ENCODE measurements around the gene EXOSC10.
"Not testable (repeated sequence)": the region's sequence is repeated elsewhere in the genome, so short reads cannot be mapped to it uniquely, and the experiment has no call there.

Gene EXOSC10

DNA sequence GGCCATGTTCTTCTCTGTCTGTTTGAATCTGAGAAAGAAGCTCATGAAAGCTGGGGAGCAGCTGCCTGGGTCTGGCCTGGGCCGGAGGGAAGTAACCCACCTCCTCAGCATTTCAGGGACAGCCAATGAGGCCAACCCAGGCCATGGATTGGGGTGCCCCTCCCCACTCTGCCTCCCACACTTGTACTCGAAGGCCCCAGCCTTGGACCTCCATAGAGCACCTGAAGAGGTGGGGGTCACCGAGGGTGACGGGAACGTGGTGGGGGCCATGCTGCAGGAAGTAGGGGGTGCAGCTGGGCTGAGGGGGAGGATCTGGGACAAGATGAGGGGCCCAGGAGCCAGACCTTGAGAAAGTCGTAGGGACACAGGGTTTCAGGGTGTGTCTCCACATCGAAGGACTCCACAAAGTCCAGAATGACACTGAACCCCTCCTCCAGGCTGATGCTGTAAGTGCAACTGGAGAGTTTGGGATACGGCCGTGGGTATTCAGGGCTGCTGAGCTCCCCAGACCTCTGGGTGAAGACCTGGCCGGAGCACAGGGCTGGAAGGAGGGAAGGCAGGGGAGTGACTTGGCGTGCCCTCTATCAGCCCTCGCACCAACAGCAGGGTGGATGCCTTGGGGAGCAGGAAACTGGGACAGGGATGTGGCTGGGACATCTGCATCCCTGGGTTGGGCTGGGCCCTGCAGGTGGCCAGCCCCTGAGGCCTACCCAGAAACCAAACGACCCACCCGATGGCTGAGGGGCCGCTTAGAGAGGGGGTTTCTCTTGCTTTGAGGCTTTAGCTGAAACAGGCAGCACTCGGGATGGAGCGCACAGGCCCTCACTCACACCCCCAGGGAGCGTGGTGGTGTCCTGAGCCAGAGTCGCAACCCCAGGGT is 56.4 kb downstream of the EXOSC10 start:
- DNase-seq, result no peak

DNA sequence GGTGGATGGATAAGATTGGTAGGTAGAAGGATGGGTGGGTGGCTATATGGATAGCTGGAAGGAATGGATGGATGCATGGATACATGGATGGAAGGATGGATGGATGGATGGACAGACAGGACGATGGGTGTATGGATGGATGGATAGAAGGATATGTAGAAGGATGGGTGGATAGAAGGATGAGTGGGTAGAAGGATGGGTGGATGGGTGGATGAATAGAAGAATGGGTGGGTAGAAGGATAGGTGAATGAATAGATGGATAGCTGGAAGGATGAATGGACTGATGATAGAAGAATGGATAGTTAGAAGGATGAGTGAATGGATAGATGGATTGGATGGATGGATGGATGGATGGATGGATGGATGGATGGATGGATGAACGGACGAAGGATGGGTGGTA is 57.6 kb downstream of the EXOSC10 start:
- no peak for DNase-seq

DNA sequence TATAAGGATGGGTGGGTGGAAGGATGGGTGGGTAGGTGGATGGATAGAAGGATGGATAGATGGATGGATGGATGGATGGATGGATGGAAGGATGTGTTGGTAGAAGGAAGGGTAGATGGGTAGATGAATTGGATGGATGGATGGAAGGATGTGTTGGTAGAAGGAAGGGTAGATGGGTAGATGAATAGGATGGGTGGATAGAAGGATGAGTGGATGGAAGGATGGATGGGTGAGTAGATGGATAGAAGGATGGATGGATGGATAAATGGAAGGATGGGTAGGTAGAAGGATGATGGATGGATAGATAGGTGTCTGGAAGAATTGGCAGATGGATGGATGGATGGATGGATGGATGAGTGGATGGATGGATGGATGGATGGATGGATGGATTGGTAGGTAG is 58.6 kb downstream of the EXOSC10 start:
- DNase-seq, result no peak

DNA sequence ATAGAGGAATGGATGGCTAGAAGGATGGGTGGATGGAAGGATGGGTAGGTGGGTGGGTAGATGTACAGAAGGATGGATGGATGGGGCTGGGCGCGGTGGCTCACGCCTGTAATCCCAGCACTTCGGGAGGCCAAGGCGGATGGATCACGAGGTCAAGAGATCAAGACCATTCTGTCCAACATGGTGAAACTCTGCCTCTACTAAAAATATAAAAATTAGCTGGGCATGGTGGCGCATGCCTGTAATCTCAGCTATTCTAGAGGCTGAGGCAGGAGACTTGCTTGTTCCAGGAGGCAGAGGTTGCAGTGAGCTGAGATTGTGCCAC is 59.6 kb downstream of the EXOSC10 start:
- not testable (repeated sequence) for DNase-seq

DNA sequence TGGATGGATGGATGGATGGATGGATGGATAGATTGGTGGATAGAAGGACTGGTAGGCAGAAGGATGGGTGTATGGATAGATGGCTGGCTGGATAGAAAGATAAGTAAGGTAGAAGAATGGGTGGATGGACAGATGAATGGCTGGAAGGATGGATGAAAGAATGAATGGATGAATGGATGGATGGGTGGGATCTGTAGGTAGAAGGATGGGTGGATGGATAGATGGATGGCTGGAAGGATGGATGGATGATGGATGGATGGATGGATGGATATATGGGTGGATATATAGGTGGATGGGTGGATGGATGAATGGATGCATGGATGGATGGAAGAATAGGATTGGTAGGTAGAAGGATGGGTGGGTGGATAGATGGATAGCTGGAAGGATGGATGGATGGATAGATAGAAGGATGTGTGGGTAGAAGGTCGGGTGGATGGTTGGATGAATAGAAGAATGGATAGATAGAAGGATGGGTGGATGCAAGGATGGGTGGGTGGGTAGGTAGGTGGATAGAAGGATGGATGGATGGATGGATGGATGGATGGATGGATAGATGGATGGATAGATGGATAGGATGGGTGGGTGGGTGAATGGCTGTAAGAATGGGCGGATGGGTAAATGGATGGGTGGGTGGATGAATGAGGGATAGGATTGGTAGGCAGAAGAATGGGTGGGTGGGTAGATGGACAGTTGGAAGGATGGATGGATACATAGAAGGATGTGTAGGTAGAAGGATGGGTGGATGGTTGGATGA is 60.1 kb downstream of the EXOSC10 start:
- no peak for DNase-seq

DNA sequence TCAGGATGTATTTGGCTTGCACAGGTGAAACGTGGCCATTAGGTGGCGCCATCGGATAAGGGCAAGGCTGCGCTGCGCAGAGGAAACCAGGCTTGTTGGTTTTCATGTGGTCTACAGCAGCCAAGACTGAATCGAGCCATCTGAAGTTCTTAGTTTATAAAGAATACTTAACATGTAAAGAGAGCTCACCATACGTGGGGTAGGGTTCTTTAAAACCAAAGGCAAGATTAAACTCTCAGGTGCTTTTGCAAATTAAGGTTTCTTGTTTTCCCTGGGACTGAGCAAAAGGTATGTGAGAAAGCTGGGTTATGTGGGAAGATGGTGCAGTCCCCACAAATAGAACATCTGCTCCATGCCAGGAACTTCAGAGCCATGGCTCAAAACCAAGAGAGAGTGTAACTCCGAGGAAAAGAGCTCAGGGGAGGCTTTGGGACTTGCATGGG is 61.9 kb downstream of the EXOSC10 start:
- peak; percentile 37 for DNase-seq

DNA sequence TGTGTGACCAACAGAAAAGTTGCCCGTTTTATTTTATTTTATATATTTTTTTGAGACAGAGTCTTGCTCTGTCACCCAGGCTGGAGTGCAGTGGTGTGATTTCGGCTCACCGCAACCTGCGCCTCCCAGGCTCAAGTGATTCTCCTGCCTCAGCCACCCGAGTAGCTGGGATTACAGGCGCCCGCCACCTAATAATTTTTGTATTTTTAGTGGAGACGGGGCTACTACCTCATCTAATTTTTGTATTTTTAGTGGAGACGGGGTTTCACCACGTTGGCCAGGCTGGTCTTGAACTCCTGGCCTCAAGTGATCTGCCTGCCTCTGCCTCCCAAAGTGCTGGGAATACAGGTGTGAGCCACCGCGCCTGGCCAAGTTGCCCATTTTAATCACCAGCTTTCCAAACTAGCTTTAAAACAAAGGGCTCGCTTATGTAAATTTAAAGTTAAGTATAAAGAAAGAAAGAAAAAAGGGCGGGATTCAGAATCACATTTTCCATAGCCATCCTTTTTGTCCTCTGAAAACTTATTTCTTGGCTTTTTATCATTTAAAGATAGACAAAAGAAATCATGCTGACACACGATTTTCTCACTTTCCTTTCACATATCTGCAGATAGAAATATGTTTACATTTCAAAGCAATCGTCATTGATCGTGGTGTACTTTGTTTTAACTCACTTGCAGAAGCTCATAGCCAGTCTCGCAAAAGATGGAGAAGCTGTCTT is 62.5 kb downstream of the EXOSC10 start:
- not testable (repeated sequence) for DNase-seq

DNA sequence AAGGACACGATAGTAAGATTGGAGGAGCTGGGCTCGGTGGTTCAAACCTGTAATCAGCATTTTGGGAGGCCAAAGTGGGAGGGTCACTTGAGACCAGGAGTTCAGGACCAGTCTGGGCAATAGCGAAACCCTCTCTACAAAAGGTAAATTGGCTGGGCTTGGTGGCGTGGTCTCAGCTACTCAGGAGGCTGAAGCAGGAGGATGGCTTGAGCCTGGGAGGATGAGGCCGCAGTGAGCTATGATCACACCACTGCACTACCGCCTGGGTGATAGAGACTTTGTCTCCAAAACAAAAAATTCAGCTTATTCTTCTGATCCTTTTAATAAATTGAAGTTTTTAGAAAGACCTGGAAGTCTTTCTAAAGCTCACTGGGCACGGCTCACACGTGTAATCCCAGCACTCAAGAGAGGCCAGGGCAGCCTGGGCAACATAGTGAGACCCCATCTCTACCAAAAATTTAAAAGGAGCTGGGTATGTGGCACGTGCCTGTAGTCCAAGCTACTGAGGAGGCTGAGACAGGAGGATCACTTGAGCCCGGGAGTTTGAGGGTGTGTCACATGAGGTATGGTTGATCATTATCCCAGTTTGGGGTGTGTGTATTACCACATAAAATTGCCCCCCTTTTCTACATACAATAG is 67.9 kb downstream of the EXOSC10 start:
- DNase-seq, result no peak

DNA sequence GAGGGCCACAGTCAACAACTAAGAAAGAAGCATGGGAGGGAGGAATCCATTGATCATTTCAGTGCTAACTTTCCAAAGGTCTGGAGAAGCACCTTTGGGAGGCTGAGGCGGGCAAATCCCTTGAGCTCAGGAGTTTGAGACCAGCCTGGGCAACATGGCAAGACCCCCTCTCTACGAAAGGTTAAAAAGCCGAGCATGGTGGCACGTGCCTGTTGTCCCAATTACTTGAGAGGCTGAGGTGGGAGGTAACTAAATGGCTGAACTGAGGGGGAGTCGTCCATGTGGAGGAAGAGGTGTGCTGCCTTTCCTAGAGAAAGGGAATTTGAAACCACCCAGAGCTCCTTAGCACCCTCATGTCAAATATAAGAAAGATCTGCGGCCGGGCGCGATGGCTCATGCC is 68.8 kb downstream of the EXOSC10 start:
- DNase-seq, result no peak

DNA sequence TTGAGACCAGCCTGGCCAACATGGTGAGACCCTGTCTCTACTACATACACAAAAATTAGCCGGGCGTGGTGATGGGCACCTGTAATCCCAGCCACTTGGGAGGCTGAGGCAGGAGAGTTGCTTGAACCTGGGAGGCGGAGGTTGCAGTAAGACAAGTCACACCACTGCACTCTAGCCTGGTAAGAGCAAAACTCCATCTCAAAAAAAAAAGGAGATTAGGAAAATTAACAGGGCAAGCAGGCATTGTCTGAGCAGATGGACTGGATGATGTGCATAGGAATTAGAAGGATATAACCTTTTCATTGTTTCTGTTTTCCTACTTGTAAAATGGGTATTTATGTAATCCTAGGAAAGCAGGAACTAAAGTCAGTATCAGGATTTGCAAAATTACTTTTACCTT is 71.7 kb downstream of the EXOSC10 start:
- DNase-seq, result no peak

DNA sequence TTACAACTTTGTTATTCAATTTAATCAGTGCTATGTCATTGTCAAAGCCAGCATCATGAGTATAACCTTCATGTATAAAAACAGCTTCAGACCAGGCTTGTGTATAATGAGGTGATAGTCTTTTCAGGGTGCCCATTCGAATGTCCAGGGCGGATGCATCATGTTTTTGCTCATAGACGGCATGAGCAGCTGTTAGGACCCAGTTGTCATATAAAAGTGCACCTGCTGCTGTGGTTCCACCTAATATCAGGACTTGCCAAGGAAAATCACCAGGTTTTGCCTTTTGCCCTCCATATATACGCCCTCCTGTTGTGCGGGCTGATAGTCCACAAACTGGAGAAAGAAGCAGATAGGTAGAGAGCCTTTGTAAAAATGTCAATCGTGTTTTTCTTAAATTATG is 72.4 kb downstream of the EXOSC10 start:
- no peak for DNase-seq

DNA sequence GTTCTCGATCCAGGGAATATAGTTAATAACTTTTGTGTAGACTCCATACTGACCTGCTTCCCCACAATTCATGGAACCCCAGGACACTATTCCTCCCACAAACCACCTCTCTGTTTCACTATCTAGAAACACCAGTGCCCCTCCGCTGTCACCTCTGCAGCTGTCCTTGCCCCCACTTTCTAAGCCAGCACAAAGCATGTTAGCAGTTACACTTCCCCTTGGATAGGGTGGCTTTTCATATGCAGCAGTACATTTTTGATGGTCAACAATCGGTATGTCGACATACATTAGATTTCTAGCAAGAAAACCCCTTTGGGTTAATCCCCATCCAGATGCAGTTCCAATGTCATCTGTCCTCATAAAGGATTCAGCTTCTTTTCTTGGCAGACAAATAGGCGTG is 72.8 kb downstream of the EXOSC10 start:
- DNase-seq, result no peak

DNA sequence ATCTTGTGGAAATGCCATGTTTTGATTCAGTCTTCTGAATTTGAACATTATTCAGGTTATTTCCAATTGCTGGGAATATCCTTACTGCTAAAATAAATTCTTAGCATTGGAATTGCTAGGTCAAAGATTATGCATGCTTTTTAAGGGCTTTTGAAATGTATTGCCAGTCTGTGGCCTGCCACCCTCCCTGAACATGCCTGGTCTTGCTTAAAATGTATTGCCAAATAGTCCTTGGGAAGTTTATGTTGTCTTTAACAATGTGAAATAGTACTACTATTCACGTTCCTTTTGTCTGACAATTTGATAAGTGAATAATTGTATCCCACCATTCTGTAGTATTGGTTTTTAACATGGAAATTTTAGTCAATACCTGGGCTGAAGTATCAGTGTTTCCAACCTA is 73.6 kb downstream of the EXOSC10 start:
- no peak for DNase-seq

DNA sequence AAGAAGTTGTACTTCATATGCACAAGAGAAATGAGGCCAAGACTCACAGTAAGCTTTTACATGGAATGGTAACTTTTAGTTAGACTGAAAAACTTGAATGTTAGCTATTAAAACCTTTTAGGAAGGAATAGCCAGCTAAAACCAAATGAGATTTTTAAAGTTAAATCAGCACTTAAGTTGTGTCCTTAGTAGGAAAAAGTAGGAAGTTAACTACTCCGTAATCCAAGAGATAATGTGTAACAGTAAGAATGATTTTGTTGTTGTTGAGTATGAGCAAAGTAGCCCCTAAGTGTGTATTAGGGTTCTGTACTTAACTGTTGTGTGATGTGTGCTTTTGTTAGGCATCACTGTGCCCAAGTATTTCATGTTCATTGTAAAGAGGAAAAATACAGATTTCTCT is 74.1 kb downstream of the EXOSC10 start:
- no peak for DNase-seq

DNA sequence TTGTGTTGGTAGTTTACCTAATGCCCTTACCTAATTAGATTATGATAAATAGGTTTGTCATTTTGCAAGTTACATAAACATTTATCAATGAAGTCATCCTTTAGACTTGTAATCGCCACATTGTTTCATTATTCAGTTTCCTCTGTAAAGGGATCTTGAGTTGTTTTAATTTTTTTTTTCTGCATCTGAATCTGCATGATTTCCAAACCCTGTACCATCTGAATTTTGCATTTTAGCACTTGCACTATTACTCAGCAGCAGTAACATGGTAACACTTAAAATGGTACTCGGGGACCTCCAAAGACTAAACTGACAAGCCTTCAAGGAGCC is 74.8 kb downstream of the EXOSC10 start:
- no peak for DNase-seq

DNA sequence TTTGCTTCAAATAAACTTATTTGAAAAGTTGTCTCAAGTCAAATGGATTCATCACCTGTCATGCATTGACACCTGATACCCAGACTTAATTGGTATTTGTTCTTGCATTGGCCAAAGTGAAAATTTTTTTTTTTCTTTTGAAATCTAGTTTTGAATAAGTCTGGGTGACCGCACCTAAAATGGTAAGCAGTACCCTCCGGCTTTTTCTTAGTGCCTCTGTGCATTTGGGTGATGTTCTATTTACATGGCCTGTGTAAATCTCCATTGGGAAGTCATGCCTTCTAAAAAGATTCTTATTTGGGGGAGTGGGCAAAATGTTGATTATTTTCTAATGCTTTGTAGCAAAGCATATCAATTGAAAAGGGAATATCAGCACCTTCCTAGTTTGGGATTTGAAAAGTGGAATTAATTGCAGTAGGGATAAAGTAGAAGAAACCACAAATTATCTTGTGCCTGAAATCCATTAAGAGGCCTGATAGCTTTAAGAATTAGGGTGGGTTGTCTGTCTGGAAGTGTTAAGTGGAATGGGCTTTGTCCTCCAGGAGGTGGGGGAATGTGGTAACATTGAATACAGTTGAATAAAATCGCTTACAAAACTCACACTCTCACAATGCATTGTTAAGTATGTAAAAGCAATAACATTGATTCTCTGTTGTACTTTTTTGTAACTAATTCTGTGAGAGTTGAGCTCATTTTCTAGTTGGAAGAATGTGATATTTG is 75.4 kb downstream of the EXOSC10 start:
- DNase-seq, result no peak

DNA sequence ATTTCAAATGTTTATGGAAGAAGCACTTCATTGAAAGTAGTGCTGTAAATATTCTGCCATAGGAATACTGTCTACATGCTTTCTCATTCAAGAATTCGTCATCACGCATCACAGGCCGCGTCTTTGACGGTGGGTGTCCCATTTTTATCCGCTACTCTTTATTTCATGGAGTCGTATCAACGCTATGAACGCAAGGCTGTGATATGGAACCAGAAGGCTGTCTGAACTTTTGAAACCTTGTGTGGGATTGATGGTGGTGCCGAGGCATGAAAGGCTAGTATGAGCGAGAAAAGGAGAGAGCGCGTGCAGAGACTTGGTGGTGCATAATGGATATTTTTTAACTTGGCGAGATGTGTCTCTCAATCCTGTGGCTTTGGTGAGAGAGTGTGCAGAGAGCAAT is 76.5 kb downstream of the EXOSC10 start:
- no peak for DNase-seq

DNA sequence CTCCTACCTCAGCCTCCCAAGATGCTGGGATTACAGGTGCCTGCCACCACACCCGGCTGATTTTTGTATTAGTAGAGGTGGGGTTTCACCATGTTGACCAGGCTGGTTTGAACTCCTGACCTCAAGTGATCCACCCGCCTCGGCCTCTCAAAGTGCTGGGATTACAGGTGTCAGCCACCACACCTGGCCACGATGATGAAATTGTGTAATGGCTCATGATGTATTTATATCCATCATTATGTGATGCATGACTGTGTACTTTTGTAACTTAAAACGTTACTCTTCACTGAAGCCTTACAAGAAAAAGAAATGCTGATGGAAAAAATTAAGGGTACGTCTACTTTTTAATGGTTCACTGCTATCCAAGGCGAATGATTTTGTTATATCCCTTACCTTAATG is 79.7 kb downstream of the EXOSC10 start:
- no peak for DNase-seq

DNA sequence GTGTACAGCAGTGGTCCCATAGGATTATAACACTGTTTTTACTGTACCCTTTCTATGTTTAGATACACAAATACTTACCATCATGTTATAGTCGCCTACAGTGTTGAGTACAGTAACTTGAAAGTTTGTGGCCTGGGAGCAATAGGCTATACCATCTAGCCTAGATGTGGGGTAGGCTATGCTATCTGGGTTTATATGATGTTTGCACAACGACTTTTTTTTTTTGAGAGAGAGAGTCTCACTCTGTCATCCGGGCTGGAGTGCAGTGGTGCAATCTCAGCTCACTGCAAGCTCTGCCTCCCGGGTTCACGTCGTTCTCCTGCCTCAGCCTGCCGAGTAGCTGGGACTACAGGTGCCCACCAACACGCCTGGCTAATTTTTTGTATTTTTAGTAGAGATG is 80.3 kb downstream of the EXOSC10 start:
- DNase-seq, result not testable (repeated sequence)
